Activated CD8-positive, alpha-beta memory T cell treated with anti-CD3 and anti-CD28 coated beads for 36 hours (primary cell): ENCODE data around the gene ERC1. TPM values are rescaled to one million over a fixed set of nuclear protein-coding genes. Genes with fewer than 3 reads are reported as not detected.
"Not testable (repeated sequence)": the region's sequence is repeated elsewhere in the genome, so short reads cannot be mapped to it uniquely, and the experiment has no call there.

ENCODE experiments used
- CTCF ChIA-PET: fragments of 350-600 bp; sonication (Branson Sonifier 250); formaldehyde crosslinking; loops from one replicate; lab custom pipeline; 2021; ENCODE audit warnings: antibody characterized with exemption; lab: Charles Lee
- POLR2A ChIA-PET: fragments of 350-600 bp; sonication (Branson Sonifier 250); formaldehyde crosslinking; loops from one replicate; lab custom pipeline; 2021; ENCODE audit warnings: antibody characterized with exemption; lab: Charles Lee
- total RNA-seq, 2 experiments: library from RNA; stranded (reverse); gene quantifications; one replicate each; pipeline ENCODE4 v1.2.3, GENCODE V29; 2021

The ERC1 gene
- total RNA-seq, 2 experiments from 2014 or later, result 24.2 to 25.8 TPM

- CTCF ChIA-PET, result no interaction called here
- POLR2A ChIA-PET, result no interaction called here
Observed at GRCh38 chr12:1199700-1200099, 208.7 kb downstream of the ERC1 start.

DNA sequence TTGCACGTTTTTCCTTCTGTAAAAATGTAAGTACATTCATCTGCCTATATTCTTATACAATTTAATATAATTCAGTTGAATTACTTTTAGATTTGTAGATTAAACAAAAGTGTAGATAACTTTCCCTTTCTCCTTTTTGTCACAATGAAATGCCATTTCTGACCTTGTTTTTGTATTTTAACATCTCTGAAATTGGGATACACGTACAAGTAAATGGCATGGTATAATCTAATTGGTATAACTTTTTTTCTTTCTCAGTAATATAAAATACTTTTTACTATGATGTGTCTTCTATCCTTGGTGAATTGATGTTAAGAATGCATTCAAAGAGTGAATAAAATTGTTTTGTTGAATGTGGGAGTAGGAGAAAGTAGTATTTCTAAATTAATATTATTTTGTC, 210.0 kb downstream of the ERC1 start:
- POLR2A ChIA-PET, result no interaction called here

GRCh38 chr12:1201886-1202285, 210.9 kb downstream of the ERC1 start:
- POLR2A ChIA-PET, result no interaction called here
- CTCF ChIA-PET, result no interaction called here

More for the DNA sequence above, 210.0 kb downstream of the ERC1 start:
- CTCF ChIA-PET, result no interaction called here

DNA sequence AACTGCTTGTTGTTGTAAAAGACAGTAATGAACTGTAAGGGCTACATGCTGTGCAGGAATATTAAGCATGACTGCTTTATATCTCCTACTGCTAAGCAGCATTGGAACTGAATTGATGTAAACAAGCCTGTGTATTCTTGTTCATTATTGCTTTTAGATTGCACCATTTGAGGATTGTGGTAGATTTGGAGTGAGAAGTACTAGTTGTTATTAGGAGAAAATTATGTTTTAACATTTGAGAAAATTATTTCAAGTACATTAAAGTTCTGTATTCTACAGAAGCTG, 212.7 kb downstream of the ERC1 start:
- ChIA-PET CTCF (no interaction called here), POLR2A (no interaction called here)

GRCh38 chr12:1204581-1205121, 213.6 kb downstream of the ERC1 start:
- POLR2A ChIA-PET, result no interaction called here
- CTCF ChIA-PET, result no interaction called here

DNA sequence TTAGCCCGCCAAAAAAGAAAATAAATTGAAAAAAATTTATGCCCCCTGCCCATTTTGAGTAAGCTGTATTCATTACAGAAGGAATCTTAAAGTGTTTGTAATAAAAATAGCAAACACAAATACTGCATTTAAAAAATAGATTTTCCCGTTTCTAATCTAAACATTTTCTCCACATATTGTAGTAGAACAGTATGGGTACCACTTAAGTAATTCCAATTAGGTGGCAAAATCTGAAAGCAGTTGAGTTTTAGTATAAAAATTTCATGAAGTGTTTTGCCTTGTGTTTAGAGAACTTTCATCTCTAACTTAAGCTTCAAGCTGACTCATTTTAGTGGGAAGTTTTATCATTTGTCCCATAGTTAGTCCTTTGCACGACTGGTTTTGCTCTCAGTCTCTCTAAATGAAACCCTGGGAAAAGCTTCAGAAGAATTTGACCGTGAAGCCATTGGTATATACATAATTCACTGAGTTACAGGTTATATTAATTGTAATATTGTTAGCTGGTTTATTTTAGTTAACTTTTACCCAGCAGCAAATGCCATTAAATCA, 214.6 kb downstream of the ERC1 start:
- POLR2A ChIA-PET, result no interaction called here
- CTCF ChIA-PET, result interaction anchor here (0.6 kb wide), 1 partner anchor 50 kb away, joined by 4 read pairs; no protein-coding TSS in a partner anchor

DNA sequence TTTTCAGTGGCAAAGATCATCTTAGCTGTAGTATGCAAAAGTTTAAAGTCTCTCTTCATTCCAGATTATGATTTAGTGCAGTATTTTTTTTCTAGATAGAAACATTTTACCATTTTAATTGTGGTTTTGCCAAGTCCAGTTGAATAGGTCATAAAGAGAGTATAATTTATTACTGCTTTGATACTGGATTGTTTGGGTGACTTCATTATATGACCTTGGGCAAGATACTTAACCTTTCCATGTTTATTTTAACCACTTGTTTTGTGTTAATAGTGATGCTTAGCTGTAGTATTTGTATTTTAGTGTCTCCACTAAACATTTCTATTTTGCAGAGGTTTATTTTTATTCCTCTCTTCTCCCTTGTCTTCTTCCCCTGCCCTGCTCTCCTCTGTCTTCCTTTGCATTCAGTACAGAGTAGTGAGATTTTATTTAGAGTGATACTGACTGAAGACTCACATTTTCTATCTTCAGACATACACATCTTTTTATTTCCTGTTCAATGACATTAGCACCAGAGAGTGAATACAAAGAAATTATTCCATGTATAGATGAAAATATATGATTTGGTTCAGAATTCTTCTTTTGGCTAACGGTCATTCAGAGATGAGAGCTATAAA, 215.2 kb downstream of the ERC1 start:
- ChIA-PET POLR2A (no interaction called here), CTCF (interaction anchor here (0.6 kb wide), 1 partner anchor 139 kb away, joined by 4 read pairs; no protein-coding TSS in a partner anchor)

DNA sequence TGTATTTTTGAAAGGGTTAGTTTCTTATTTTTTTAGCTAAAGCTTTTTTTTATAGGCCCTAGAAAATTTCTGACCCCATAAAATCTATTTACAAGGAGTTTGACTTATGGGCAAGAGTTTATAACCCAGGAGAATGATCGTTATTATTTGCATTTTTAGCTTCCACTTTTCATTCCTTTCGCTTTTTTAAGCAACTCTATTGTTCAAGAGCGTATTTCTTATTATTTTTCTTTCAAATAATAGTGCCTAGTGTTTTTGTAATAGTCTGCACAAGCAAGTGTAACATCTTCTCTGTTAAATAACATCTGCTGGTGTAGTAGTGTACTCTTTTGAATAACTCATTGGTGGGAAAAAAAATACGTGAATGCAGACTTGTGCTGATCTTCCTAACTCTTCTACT, 216.3 kb downstream of the ERC1 start:
- POLR2A ChIA-PET, result no interaction called here

DNA sequence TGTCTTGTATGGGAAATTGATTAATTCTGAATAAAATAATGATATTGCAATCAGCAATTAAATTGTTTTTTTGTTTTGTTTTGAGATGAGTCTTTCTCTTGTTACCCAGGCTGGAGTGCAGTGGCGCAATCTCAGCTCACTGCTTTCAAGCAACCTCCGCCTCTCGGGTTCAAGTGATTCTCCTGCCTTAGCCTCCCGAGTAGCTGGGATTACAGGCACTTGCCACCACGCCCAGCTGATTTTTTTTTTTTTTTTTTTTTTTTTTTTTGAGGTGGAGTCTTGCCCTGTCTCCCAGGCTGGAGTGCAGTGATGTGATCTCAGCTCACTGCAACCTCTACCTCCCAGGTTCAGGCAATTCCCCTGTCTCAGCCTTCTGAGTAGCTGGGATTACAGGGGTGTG, 217.7 kb downstream of the ERC1 start:
- POLR2A ChIA-PET, CTCF ChIA-PET: not testable (repeated sequence)

More for the DNA sequence above, 216.3 kb downstream of the ERC1 start:
- CTCF ChIA-PET, result no interaction called here

- POLR2A ChIA-PET, result no interaction called here
- CTCF ChIA-PET, result interaction anchor here (2.1 kb wide), 1 partner anchor 94 kb away, joined by 6 read pairs; no protein-coding TSS in a partner anchor
Observed at GRCh38 chr12:1212526-1212925, 221.5 kb downstream of the ERC1 start.

DNA sequence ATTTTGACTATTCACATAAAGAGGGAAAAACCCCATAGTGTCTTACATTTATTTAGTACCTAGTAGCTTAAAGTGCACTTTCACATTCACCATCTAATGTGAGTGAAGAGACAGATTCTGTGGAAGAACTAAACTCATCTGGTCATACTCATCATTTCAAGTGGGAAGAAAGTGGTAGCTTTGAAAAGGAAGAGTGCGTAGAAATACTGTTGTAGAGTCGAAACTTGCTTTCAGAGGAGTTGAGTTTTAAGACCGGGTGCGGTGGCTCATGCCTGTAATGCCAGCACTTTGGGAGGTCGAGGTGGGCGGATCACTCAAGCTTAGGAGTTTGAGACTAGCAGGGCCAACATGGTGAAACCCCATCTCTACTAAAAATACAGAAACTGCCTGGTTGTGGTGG, 222.2 kb downstream of the ERC1 start:
- CTCF ChIA-PET, result interaction anchor here (2.1 kb wide), 1 partner anchor 95 kb away, joined by 6 read pairs; no protein-coding TSS in a partner anchor
- POLR2A ChIA-PET, result no interaction called here

DNA sequence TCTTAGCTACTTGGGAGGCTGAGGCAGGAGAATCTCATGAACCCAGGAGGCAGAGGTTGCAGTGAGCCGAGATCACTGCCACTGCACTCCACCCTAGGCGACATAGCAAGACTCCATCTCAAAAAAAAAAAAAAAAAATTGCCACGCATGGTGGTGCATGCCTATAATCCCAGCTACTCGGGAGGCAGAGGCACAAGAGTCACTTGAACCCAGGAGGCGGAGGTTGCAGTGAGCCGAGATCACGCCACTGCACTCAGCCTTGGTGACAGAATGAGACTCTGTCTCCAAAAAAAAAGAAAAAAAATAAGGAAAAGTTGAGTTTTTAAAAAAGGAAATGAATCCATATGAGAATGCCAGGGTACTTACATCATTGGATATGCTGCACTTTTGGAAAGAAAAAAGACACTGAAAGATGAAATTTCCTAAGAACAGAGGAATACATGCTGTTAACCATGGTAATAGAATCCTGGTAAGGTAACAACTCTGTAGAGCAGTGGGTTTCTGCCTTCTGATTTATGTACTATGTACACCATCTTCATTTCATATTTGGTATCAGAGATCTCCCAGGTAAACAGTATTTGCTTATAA, 222.7 kb downstream of the ERC1 start:
- CTCF ChIA-PET, result interaction anchor here (2.1 kb wide), 1 partner anchor 96 kb away, joined by 6 read pairs; no protein-coding TSS in a partner anchor
- POLR2A ChIA-PET, result no interaction called here

- ChIA-PET POLR2A (no interaction called here), CTCF (no interaction called here)
Observed at GRCh38 chr12:1216560-1216959, 225.5 kb downstream of the ERC1 start.

- ChIA-PET POLR2A (no interaction called here), CTCF (no interaction called here)
Observed at GRCh38 chr12:1217191-1217949, 226.3 kb downstream of the ERC1 start.

- CTCF ChIA-PET, result no interaction called here
Observed at GRCh38 chr12:1218369-1218768, 227.3 kb downstream of the ERC1 start.

GRCh38 chr12:1220127-1221092, 229.4 kb downstream of the ERC1 start:
- ChIA-PET CTCF (interaction anchor here (1.3 kb wide), 1 partner anchor 414 kb away, joined by 3 read pairs; no protein-coding TSS in a partner anchor), POLR2A (no interaction called here)

More at GRCh38 chr12:1218369-1218768, 227.3 kb downstream of the ERC1 start:
- POLR2A ChIA-PET, result no interaction called here

- CTCF ChIA-PET, result no interaction called here
- POLR2A ChIA-PET, result no interaction called here
Observed at GRCh38 chr12:1222858-1223639, 232.0 kb downstream of the ERC1 start.

DNA sequence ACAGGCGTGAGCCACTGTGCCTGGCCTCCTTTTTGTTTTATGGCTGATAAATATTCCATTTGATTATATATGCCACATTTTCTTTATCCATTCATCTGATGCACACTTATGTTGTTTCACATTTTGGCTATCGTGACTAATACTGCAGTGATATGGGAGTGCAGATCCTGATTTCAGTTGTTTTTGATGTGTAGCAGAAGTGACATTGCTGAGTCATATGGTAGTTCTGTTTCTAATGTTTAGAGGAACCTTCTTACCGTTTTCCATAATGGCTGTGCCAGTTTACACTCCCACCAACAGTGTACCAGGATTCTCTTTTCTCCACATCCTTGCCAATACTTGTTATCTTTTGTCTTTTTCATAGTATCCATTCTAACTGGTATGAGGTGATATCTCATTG, 235.9 kb downstream of the ERC1 start:
- ChIA-PET POLR2A (no interaction called here), CTCF (no interaction called here)
